ENCODE results near the gene SLCO4A1.

GRCh38 chr20:62604796-62605195, 37.5 kb upstream of the SLCO4A1 start:
- TF ChIP-seq POLR2A (IDR thresholded peaks at IDR 0.05) (no peak), CTCF (IDR thresholded peaks at IDR 0.05) (no peak)

Measured in esophagus squamous epithelium (tissue), 4 donors.